Fibroblast of mammary gland (primary cell): Measurements from ENCODE around the gene HTR3C.

Experiments used
- DNase-seq: peaks from one replicate; pipeline ENCODE4 v3.0.0-alpha.2; 2010; ENCODE audit warnings: low read depth
- H3K4me3 ChIP-seq: 2 replicates; pipeline ENCODE4 v1.5.1; 2011; ENCODE audit warnings: low read depth, mild to moderate bottlenecking, low read length, moderate library complexity; ENCODE audit not compliant: control insufficient read depth
- TF ChIP-seq, protein P1 (sequence below): conservative IDR thresholded peaks from 2 replicates; pipeline ENCODE4 v1.5.1; 2011; ENCODE audit warnings: low read depth, low read length, inconsistent platforms; ENCODE audit not compliant: control insufficient read depth, insufficient read depth

The HTR3C gene

DNA sequence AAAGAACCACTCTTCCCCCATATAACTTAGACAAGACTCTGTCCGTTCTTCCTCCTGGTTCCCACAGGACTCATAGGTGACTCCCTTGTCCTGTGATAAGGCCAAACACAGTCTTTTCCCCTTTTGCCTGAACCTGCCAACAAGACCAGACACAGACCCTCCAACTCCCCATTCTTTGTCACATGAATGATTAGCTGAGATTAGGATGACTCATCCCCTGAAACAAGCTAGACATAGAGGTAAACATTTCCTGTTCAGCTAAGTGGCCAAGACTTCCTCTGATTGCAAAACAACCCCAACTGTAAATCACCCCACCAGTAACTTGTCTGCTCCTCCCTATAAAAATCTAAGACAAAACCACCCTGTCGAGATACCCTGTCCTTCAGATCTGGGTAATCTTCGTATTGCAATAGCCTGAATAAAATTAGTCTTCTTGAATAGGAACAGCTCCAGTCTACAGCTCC lies 32.6 kb downstream of the HTR3C start:
- TF ChIP-seq, protein P1, sequence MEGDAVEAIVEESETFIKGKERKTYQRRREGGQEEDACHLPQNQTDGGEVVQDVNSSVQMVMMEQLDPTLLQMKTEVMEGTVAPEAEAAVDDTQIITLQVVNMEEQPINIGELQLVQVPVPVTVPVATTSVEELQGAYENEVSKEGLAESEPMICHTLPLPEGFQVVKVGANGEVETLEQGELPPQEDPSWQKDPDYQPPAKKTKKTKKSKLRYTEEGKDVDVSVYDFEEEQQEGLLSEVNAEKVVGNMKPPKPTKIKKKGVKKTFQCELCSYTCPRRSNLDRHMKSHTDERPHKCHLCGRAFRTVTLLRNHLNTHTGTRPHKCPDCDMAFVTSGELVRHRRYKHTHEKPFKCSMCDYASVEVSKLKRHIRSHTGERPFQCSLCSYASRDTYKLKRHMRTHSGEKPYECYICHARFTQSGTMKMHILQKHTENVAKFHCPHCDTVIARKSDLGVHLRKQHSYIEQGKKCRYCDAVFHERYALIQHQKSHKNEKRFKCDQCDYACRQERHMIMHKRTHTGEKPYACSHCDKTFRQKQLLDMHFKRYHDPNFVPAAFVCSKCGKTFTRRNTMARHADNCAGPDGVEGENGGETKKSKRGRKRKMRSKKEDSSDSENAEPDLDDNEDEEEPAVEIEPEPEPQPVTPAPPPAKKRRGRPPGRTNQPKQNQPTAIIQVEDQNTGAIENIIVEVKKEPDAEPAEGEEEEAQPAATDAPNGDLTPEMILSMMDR, result no peak
- H3K4me3 ChIP-seq, result no peak overlapping the region
- peak; percentile 58 for DNase-seq

DNA sequence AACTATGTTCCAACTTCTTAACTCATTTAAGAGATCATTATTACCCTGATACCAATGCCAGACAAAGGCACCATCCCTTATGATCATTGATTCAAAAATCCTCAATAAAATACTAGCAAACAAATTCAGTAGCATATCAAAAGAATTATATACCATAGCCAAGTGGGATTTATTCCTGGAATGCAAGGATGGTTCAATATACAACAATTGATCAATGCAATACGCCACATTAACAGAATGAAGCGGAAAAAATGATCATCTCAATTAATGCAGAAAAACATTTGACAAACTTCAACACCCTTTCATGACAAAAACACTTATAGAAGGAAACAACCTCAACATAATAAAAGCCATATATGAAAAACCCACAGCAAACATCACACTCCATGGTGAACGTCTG lies 39.4 kb downstream of the HTR3C start:
- H3K4me3 ChIP-seq, result no peak overlapping the region
- DNase-seq, result no peak
- TF ChIP-seq, protein P1, result no peak

DNA sequence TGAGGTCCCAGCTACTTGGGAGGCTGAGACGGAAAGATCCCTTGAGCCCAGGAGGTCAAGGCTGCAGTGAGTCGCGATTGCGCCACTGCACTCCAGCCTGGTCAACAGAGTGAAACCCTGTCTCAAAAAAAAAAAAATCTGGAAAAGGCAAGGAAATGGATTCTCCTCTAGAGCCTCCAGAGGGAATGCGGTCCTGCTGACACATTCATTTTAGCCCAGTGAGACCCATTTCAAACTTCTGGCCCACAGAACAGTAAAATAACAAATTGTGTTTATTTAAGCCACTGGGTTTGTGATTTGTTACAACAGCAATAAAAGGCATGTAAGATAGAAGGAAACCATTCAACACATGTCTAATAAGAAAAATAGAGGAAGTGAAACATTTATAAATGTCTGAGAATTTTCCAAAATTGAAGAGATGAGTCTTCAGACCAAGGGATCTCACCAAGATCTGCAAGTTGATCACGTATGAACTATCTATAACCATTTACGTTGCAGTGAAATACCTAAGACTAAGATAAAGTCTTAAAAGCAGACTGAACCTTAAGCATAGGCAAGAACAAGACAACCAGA lies 44.0 kb downstream of the HTR3C start, which contains the start of gene HTR3E:
Gene HTR3E, plus strand, starts transcription at position 254 of the 573 bp plus-strand sequence. CDS start 466 bp downstream, outside the sequence.
- TF ChIP-seq, protein P1, result no peak
- DNase-seq, result peak; percentile 56
- no peak within 1 kb of the TSS for H3K4me3 ChIP-seq

DNA sequence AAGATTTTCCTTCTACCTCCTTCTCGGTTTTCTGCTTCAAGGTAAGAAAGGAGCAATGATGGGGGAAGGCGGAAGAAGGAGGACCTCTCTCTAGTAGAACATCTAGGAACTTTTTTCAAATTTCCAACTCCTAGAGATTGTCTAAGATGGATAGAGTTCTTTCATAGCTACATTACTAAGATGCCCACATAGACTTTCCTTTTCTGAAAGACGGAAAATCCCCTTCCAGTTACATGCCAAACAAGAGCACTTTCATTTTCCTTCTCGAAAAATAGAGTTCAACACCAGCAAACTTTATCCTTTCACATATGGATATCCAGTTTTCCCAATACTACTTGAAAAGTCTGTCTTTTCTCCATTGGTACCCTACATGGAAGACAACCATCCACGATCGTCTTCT lies 44.7 kb downstream of the HTR3C start:
- TF ChIP-seq, protein P1, result no peak
- no peak for DNase-seq
- no peak overlapping the region for H3K4me3 ChIP-seq

DNA sequence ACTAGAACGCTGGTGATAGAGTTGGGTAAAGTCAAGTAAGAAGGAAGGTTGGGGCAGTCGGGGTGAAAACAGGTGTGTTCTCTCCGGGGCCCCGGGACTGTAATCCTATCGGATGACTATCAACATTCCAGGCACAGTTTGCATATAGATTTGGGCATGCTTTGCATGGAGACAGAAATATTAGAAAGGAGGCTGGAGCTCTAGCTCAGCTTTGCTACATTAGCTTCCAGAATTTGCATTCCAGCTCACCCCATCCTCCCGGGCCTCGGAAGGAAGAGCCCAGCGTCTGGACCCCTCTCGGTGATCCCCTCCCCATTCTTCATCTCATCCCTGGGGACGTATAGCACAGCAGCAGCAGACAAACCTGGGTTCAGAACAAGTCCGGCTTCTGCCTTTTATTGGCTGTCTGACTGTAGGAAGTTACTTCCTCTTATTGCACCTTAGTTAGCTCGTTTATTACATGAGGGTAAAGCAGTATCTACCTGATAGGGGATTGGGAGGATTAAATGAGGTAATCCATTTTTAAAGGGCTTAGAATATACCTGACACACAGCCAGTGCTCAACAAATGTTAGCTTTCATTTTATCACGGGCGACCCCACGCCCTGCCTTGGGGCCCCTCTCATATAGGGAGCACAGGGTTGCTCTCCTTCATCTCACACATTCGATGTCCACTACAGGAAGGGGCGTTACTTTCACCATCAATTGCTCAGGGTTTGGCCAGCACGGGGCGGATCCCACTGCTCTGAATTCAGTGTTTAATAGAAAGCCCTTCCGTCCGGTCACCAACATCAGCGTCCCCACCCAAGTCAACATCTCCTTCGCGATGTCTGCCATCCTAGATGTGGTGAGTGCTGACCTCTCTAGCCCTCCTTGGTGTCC lies 47.2 kb downstream of the HTR3C start:
- DNase-seq, result no peak
- no peak overlapping the region for H3K4me3 ChIP-seq
- TF ChIP-seq, protein P1, result no peak
